Keratinocyte (primary cell): ENCODE data around the gene GPC1.

Experiments
- CTCF ChIP-seq, 3 experiments: IDR thresholded peaks in 1 of 3; conservative IDR thresholded peaks in 1 of 3; optimal IDR thresholded peaks in 1 of 3; 2 replicates in 2 of 3; 3 replicates in 1 of 3; pipeline versions ENCODE3 to v1.5.1; 2011; ENCODE audit warnings: low read length in 3 of 3, mild to moderate bottlenecking in 3 of 3, moderate library complexity in 2 of 3, control low read depth in 1 of 3, inconsistent platforms in 1 of 3; ENCODE audit not compliant: insufficient read depth in 2 of 3; ENCODE audit errors: extremely low read depth in 1 of 3
- EZH2 ChIP-seq: IDR thresholded peaks from one replicate; pipeline ENCODE4 v1.6.1; 2012; ENCODE audit warnings: inconsistent platforms, mild to moderate bottlenecking, low read length, moderate library complexity

GRCh38 chr2:240425697-240426096 lies 9.8 kb upstream of the GPC1 start:
- TF ChIP-seq CTCF (optimal IDR thresholded peaks at IDR 0.05 in 1 of 3, IDR thresholded peaks at IDR 0.05 in 1 of 3, conservative IDR thresholded peaks at IDR 0.05 in 1 of 3; ENCODE audit: extremely low read depth in 1 of 3, insufficient read depth in 2 of 3, low read length in 3 of 3) = no peak
- TF ChIP-seq EZH2 = no peak
